GM23248 (cell line): ENCODE data around the gene OR6V1. TPM values are rescaled to one million over a fixed set of nuclear protein-coding genes. Genes with fewer than 3 reads are reported as not detected.
"Not testable (repeated sequence)": the region's sequence is repeated elsewhere in the genome, so short reads cannot be mapped to it uniquely, and the experiment has no call there.

Experiments
- DNase-seq: peaks from one replicate; pipeline ENCODE4 v3.0.0-alpha.2; 2015
- H2AFZ ChIP-seq: fragments of 200-600 bp; sonication (generic); 2 replicates; pipeline ENCODE4 v1.6.1; 2016; ENCODE audit warnings: antibody characterized with exemption
- H3F3A ChIP-seq: fragments of 200-600 bp; sonication (generic); 2 replicates; pipeline ENCODE4 v1.6.1; 2016; ENCODE audit warnings: mild to moderate bottlenecking, antibody characterized with exemption, mixed run types; ENCODE audit not compliant: insufficient read depth
- H3K27ac ChIP-seq: fragments of 200-600 bp; sonication (generic); 2 replicates; pipeline ENCODE4 v1.5.1; 2016; ENCODE audit warnings: mild to moderate bottlenecking
- H3K27me3 ChIP-seq: fragments of 200-600 bp; sonication (generic); replicated peaks from 2 replicates; pipeline ENCODE4 v1.6.1; 2016; ENCODE audit warnings: mild to moderate bottlenecking; ENCODE audit not compliant: insufficient read depth
- H3K36me3 ChIP-seq: fragments of 200-600 bp; sonication (generic); 2 replicates; pipeline ENCODE4 v1.6.1; 2016; ENCODE audit warnings: low read depth, mild to moderate bottlenecking
- H3K4me1 ChIP-seq: fragments of 200-600 bp; sonication (generic); 2 replicates; pipeline ENCODE4 v1.6.1; 2016; ENCODE audit warnings: mild to moderate bottlenecking; ENCODE audit not compliant: insufficient read depth
- H3K4me2 ChIP-seq: fragments of 200-600 bp; sonication (generic); one replicate; pipeline ENCODE4 v1.6.1; 2016; ENCODE audit warnings: mild to moderate bottlenecking; ENCODE audit not compliant: unreplicated experiment
- H3K4me3 ChIP-seq: fragments of 200-600 bp; sonication (generic); 2 replicates; pipeline ENCODE4 v1.5.1; 2016; ENCODE audit warnings: mild to moderate bottlenecking
- H3K79me2 ChIP-seq: fragments of 200-600 bp; sonication (generic); 2 replicates; pipeline ENCODE4 v1.6.1; 2016; ENCODE audit warnings: mild to moderate bottlenecking; ENCODE audit not compliant: insufficient read depth
- H3K9ac ChIP-seq: fragments of 200-600 bp; sonication (generic); 2 replicates; pipeline ENCODE4 v1.6.1; 2016; ENCODE audit warnings: mild to moderate bottlenecking
- H3K9me2 ChIP-seq: fragments of 200-600 bp; sonication (generic); 2 replicates; pipeline ENCODE4 v1.6.1; 2016; ENCODE audit warnings: mixed run types, mild to moderate bottlenecking, moderate library complexity; ENCODE audit not compliant: insufficient read depth
- H3K9me3 ChIP-seq: fragments of 200-600 bp; sonication (generic); one replicate; pipeline ENCODE4 v1.6.1; 2017; ENCODE audit warnings: low read depth
- H4K20me1 ChIP-seq: fragments of 200-600 bp; sonication (generic); 2 replicates; pipeline ENCODE4 v1.6.0; 2016; ENCODE audit not compliant: insufficient read depth
- EZH2 ChIP-seq: fragments of 200-600 bp; sonication (generic); IDR thresholded peaks from 2 replicates; pipeline ENCODE4 v1.6.1; 2018; ENCODE audit warnings: antibody characterized with exemption, mild to moderate bottlenecking; ENCODE audit not compliant: insufficient read depth, poor library complexity, severe bottlenecking
- EZH2phosphoT487 ChIP-seq: fragments of 200-600 bp; sonication (generic); IDR thresholded peaks from 2 replicates; pipeline ENCODE4 v1.6.1; 2018; ENCODE audit warnings: antibody characterized with exemption, moderate library complexity, mild to moderate bottlenecking, low read depth; ENCODE audit not compliant: insufficient read depth
- WGBS, 2 experiments: methylation state at CpG; one replicate each; pipeline ENCODE4 v1.1.6; 2015 to 2017; ENCODE audit warnings: low lambda C conversion rate in 2 of 2, low coverage in 1 of 2; ENCODE audit errors: missing lambda C conversion rate in 2 of 2; 5-methylcytosine and 5-hydroxymethylcytosine counted together
- in situ Hi-C: fragments of 300-500 bp; cut with MboI; formaldehyde crosslinking; loops from 2 replicates; pipeline ENCODE4 v1.15.0; 2020
- polyA plus RNA-seq: library from polyadenylated mRNA; unstranded; fragments of >200 nt; fragmentation: Nextera tagmentation; extraction: Ambion mirVana; gene quantifications from 2 replicates; pipeline ENCODE4 v1.2.1, GENCODE V29; 2016
- total RNA-seq: library from RNA; depleted of rRNA; stranded (reverse); fragments of >200 nt; shearing (Covaris generic); gene quantifications from 2 replicates; pipeline ENCODE4 v1.2.3, GENCODE V29; 2014; rRNA removed

Gene OR6V1
- total and polyA plus RNA-seq, 2 experiments from 2014 or later: not detected

DNA sequence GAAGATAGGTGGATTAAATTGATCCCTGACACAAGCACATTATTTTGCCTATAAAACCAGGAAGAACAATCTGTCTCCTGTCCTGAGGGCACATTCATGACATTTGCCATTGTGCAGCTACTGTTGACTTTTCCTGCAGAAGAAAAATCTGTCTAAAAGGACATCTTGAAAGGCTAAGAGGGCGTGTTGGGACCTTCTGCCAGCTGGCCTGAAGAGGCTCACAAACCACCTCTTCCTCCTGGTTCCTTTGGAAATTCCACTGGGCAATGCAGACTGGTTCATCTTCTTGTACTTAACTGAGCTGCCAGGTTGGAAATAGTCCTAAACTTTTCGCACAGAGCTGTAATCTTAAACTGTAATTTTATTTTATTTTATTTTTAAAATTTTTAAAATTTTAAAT is 44.0 kb downstream of the OR6V1 start:
- H3K9ac ChIP-seq: no peak overlapping the region
- H3K9me3 ChIP-seq: peaks cover 6% of the 10 kb centered on the region
- no peaks in the 10 kb centered on the region for H3K36me3 ChIP-seq
- no peak overlapping the region for H3K4me2 ChIP-seq
- no peak overlapping the region for H3K27ac ChIP-seq
- H4K20me1 ChIP-seq: no peaks in the 10 kb centered on the region
- TF ChIP-seq EZH2 (no peak), EZH2phosphoT487 (no peak)
- H3K79me2 ChIP-seq: no peaks in the 10 kb centered on the region
- 9 to 12% methylated on average over 2 of the region's 2 CpGs for WGBS, 2 experiments
- H3K9me2 ChIP-seq: no peaks in the 10 kb centered on the region
- H2AFZ ChIP-seq: no peak overlapping the region
- H3K27me3 ChIP-seq: no peaks in the 10 kb centered on the region
- no peak overlapping the region for H3K4me3 ChIP-seq
- no peak for DNase-seq
- in situ Hi-C loops: no loop called here
- no peaks in the 10 kb centered on the region for H3F3A ChIP-seq
- no peaks in the 10 kb centered on the region for H3K4me1 ChIP-seq

DNA sequence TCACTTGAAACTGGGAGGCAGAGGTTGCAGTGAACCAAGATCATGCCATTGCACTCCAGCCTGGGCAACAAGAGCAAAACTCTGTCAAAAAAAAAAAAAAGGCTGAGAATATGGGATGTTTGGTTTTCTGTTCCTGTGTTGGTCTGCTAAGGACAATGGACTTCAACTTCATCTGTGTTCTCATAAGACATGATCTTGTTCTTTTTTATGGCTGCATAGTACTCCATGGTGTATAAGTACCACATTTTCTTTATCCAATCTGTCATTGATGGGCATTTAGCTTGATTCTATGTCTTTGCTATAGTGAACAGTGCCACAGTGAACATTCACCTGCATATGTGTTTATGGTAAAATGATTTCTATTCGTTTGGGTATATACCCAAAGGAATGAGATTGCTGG is 47.4 kb downstream of the OR6V1 start:
- H2AFZ ChIP-seq, H3K36me3 ChIP-seq, H3K9me3 ChIP-seq, H3K27me3 ChIP-seq, H3K9ac ChIP-seq, H4K20me1 ChIP-seq, in situ Hi-C loops, H3K4me1 ChIP-seq, DNase-seq, H3F3A ChIP-seq, H3K4me2 ChIP-seq, H3K9me2 ChIP-seq, H3K4me3 ChIP-seq, H3K79me2 ChIP-seq, H3K27ac ChIP-seq: not testable (repeated sequence)
- 7 to 8% methylated on average over 1 of the region's 1 CpG for WGBS, 2 experiments

Other genes with a start within 250 kb of the OR6V1 start
- gene EPHB6, start 197.3 kb upstream of the OR6V1 start, total RNA-seq: 0.11 and 0.13 TPM in 2 replicates
- gene EPHB6, start 197.3 kb upstream of the OR6V1 start, polyA plus RNA-seq: 0.98 and 1.2 TPM in 2 replicates
- not detected in 2 replicates for gene TRPV6, start 166.6 kb upstream of the OR6V1 start, total RNA-seq
- not detected in 2 replicates for gene TRPV6, start 166.6 kb upstream of the OR6V1 start, polyA plus RNA-seq
- not detected in 2 replicates for gene TRPV5, start 118.6 kb upstream of the OR6V1 start, total RNA-seq
- not detected in 2 replicates for gene TRPV5, start 118.6 kb upstream of the OR6V1 start, polyA plus RNA-seq
- not detected in 2 replicates for gene LLCFC1, start 112.9 kb upstream of the OR6V1 start, total RNA-seq
- gene LLCFC1, start 112.9 kb upstream of the OR6V1 start, polyA plus RNA-seq: not detected in 2 replicates
- not detected in 2 replicates for gene KEL, start 90.0 kb upstream of the OR6V1 start, total RNA-seq
- not detected in 2 replicates for gene KEL, start 90.0 kb upstream of the OR6V1 start, polyA plus RNA-seq
- gene OR9A2, start 25.2 kb upstream of the OR6V1 start, total RNA-seq: not detected in 2 replicates
- gene OR9A2, start 25.2 kb upstream of the OR6V1 start, polyA plus RNA-seq: not detected in 2 replicates
- not detected in 2 replicates for gene PIP, start 79.7 kb downstream of the OR6V1 start, total RNA-seq
- not detected in 2 replicates for gene PIP, start 79.7 kb downstream of the OR6V1 start, polyA plus RNA-seq
- gene TAS2R39, start 131.1 kb downstream of the OR6V1 start, total RNA-seq: not detected in 2 replicates
- not detected in 2 replicates for gene TAS2R39, start 131.1 kb downstream of the OR6V1 start, polyA plus RNA-seq
- not detected in 2 replicates for gene TAS2R40, start 169.7 kb downstream of the OR6V1 start, total RNA-seq
- not detected in 2 replicates for gene TAS2R40, start 169.7 kb downstream of the OR6V1 start, polyA plus RNA-seq
- gene GSTK1, start 211.1 kb downstream of the OR6V1 start, total RNA-seq: 119 and 132 TPM in 2 replicates
- 149 and 153 TPM in 2 replicates for gene GSTK1, start 211.1 kb downstream of the OR6V1 start, polyA plus RNA-seq
- gene TMEM139, start 232.6 kb downstream of the OR6V1 start, total RNA-seq: not detected in 2 replicates
- not detected in 2 replicates for gene TMEM139, start 232.6 kb downstream of the OR6V1 start, polyA plus RNA-seq
- 9.2 and 12.9 TPM in 2 replicates for gene CASP2, start 236.0 kb downstream of the OR6V1 start, total RNA-seq
- gene CASP2, start 236.0 kb downstream of the OR6V1 start, polyA plus RNA-seq: 12.4 and 13.1 TPM in 2 replicates